Neural cell (in vitro differentiated cells): ENCODE results near the gene USP20. TPM values are rescaled to one million over a fixed set of nuclear protein-coding genes. Genes with fewer than 3 reads are reported as not detected.

Experiments used
- H2AFZ ChIP-seq: fragments of 200-600, 300-800 bp; sonication (generic), shearing (Covaris generic); 2 replicates; pipeline ENCODE4 v1.6.0; 2014; ENCODE audit warnings: low read depth, mild to moderate bottlenecking, antibody characterized with exemption, low read length, moderate library complexity
- H3F3A ChIP-seq: fragments of 200-600 bp; shearing (Covaris generic); 2 replicates; pipeline ENCODE4 v1.6.1; 2016; ENCODE audit warnings: mild to moderate bottlenecking, moderate library complexity, mixed read lengths, antibody characterized with exemption, low read length; ENCODE audit not compliant: insufficient read depth, poor library complexity, severe bottlenecking
- H3K27ac ChIP-seq: fragments of 200-600, 300-800 bp; sonication (generic), shearing (Covaris generic); 2 replicates; pipeline ENCODE4 v1.5.1; 2014; ENCODE audit warnings: mild to moderate bottlenecking, low read length, moderate library complexity
- H3K27me3 ChIP-seq: fragments of 300-800, 200-600 bp; sonication (generic), shearing (Covaris generic); 2 replicates; pipeline ENCODE4 v1.6.0; 2014; ENCODE audit warnings: mild to moderate bottlenecking, low read depth, low read length, moderate library complexity; ENCODE audit not compliant: insufficient read depth
- H3K36me3 ChIP-seq: fragments of 300-800, 200-600 bp; sonication (generic), shearing (Covaris generic); 2 replicates; pipeline ENCODE4 v1.5.1; 2014; ENCODE audit warnings: mild to moderate bottlenecking, antibody characterized with exemption, low read length, moderate library complexity; ENCODE audit not compliant: insufficient read depth
- H3K4me2 ChIP-seq: fragments of 300-800, 200-600 bp; sonication (generic), shearing (Covaris generic); 2 replicates; pipeline ENCODE4 v1.6.0; 2014; ENCODE audit warnings: mild to moderate bottlenecking, low read length
- H3K4me3 ChIP-seq: fragments of 300-800, 200-600 bp; sonication (generic), shearing (Covaris generic); 2 replicates; pipeline ENCODE4 v1.5.1; 2014; ENCODE audit warnings: mild to moderate bottlenecking, low read length, moderate library complexity
- H3K79me2 ChIP-seq: fragments of 200-600 bp; shearing (Covaris generic); replicated peaks from 2 replicates; pipeline ENCODE4 v1.6.0; 2014; ENCODE audit warnings: mild to moderate bottlenecking, low read length, moderate library complexity; ENCODE audit not compliant: insufficient read depth
- H3K9ac ChIP-seq: fragments of 300-800, 200-600 bp; sonication (generic), shearing (Covaris generic); 2 replicates; pipeline ENCODE4 v1.6.1; 2016; ENCODE audit warnings: mild to moderate bottlenecking, low read length, mixed read lengths
- H3K9me2 ChIP-seq: fragments of 200-600 bp; shearing (Covaris generic); 2 replicates; pipeline ENCODE4 v1.6.1; 2016; ENCODE audit warnings: mild to moderate bottlenecking, low read length, mixed read lengths; ENCODE audit not compliant: insufficient read depth
- H3K9me3 ChIP-seq: fragments of 200-600, 300-800 bp; sonication (generic), shearing (Covaris generic); 2 replicates; pipeline ENCODE4 v1.6.1; 2016; ENCODE audit warnings: mild to moderate bottlenecking, mixed run types, low read length, moderate library complexity, mixed read lengths
- H4K20me1 ChIP-seq: fragments of 200-600 bp; shearing (Covaris generic); 2 replicates; pipeline ENCODE4 v1.6.1; 2016; ENCODE audit warnings: mild to moderate bottlenecking, mixed run types; ENCODE audit not compliant: insufficient read depth
- CTCF ChIP-seq: fragments of 450-650 bp; IDR thresholded peaks from 2 replicates; pipeline ENCODE4 v1.5.1; 2014; ENCODE audit warnings: antibody characterized with exemption, mild to moderate bottlenecking, moderate library complexity; ENCODE audit not compliant: poor library complexity, severe bottlenecking
- EP300 ChIP-seq: fragments of 450-650 bp; conservative IDR thresholded peaks from 2 replicates; pipeline ENCODE4 v1.6.1; 2014; ENCODE audit warnings: antibody characterized with exemption, mild to moderate bottlenecking, moderate library complexity; ENCODE audit not compliant: poor library complexity, severe bottlenecking
- EZH2 ChIP-seq: fragments of 200-600, 300-800 bp; shearing (Covaris generic), sonication (generic); IDR thresholded peaks from 2 replicates; pipeline ENCODE4 v1.6.1; 2014; ENCODE audit warnings: antibody characterized with exemption, low read length, borderline replicate concordance, mild to moderate bottlenecking; ENCODE audit not compliant: insufficient read depth, poor library complexity, severe bottlenecking
- MXI1 ChIP-seq: fragments of 450-650 bp; conservative IDR thresholded peaks from 2 replicates; pipeline ENCODE4 v1.6.1; 2014; ENCODE audit warnings: antibody characterized with exemption, mild to moderate bottlenecking; ENCODE audit not compliant: poor library complexity, severe bottlenecking
- POLR2AphosphoS5 ChIP-seq: IDR thresholded peaks from 2 replicates; pipeline ENCODE4 v1.6.1; 2012
- RAD21 ChIP-seq: fragments of 450-650 bp; conservative IDR thresholded peaks from 2 replicates; pipeline ENCODE4 v1.6.1; 2014; ENCODE audit warnings: antibody characterized with exemption, mild to moderate bottlenecking, moderate library complexity
- REST ChIP-seq: IDR thresholded peaks from 2 replicates; pipeline ENCODE4 v1.6.1; 2012; ENCODE audit warnings: borderline replicate concordance
- SMC3 ChIP-seq: fragments of 450-650 bp; conservative IDR thresholded peaks from 2 replicates; pipeline ENCODE4 v1.6.1; 2014; ENCODE audit warnings: antibody characterized with exemption, mild to moderate bottlenecking, moderate library complexity; ENCODE audit not compliant: poor library complexity
- TAF1 ChIP-seq: IDR thresholded peaks from 2 replicates; pipeline ENCODE4 v1.6.1; 2012; ENCODE audit warnings: low read depth
- polyA plus RNA-seq: library from polyadenylated mRNA; depleted of rRNA; stranded (reverse); fragments of >200 nt; gene quantifications from 2 replicates; pipeline ENCODE4 v1.2.3, GENCODE V29; 2014

The USP20 gene
- polyA plus RNA-seq, 1 donor from 2014 or later, result 39.8 TPM

- Histone ChIP-seq H3F3A (no peaks in the 10 kb centered on the region), H3K27ac (no peak overlapping the region), H3K36me3 (no peaks in the 10 kb centered on the region), H2AFZ (no peak overlapping the region), H3K9ac (no peak overlapping the region), H3K4me2 (no peak overlapping the region), H4K20me1 (no peaks in the 10 kb centered on the region), H3K9me2 (no peaks in the 10 kb centered on the region), H3K27me3 (no peaks in the 10 kb centered on the region), H3K79me2 (no peaks in the 10 kb centered on the region), H3K9me3 (no peaks in the 10 kb centered on the region), H3K4me3 (no peak overlapping the region)
- no peak for TF ChIP-seq CTCF
Observed at GRCh38 chr9:129868872-129869486, 33.7 kb downstream of the USP20 start.

GRCh38 chr9:129869585-129870501 is 34.6 kb downstream of the USP20 start:
- Histone ChIP-seq H2AFZ (no peak overlapping the region), H3K9me3 (no peaks in the 10 kb centered on the region), H3F3A (no peaks in the 10 kb centered on the region), H3K27ac (no peak overlapping the region), H3K27me3 (no peaks in the 10 kb centered on the region), H4K20me1 (no peaks in the 10 kb centered on the region), H3K79me2 (no peaks in the 10 kb centered on the region), H3K4me3 (no peak overlapping the region), H3K4me2 (no peak overlapping the region), H3K9me2 (no peaks in the 10 kb centered on the region), H3K36me3 (no peaks in the 10 kb centered on the region), H3K9ac (no peak overlapping the region)
- TF ChIP-seq POLR2AphosphoS5, result no peak
- TF ChIP-seq TAF1, result no peak
- no peak for TF ChIP-seq SMC3
- no peak for TF ChIP-seq EZH2

- Histone ChIP-seq H3K36me3 (no peaks in the 10 kb centered on the region), H3K9me2 (no peaks in the 10 kb centered on the region)
Observed at GRCh38 chr9:129871046-129871445, 35.8 kb downstream of the USP20 start.

More at GRCh38 chr9:129871046-129871445, 35.8 kb downstream of the USP20 start:
- Histone ChIP-seq H3K79me2 (no peaks in the 10 kb centered on the region), H3K9me3 (no peaks in the 10 kb centered on the region), H3K27me3 (no peaks in the 10 kb centered on the region), H3K4me2 (no peak overlapping the region), H3F3A (no peaks in the 10 kb centered on the region), H3K4me3 (no peak overlapping the region), H4K20me1 (no peaks in the 10 kb centered on the region), H3K9ac (no peak overlapping the region), H2AFZ (no peak overlapping the region), H3K27ac (no peak overlapping the region)
- no peak for TF ChIP-seq EZH2
- no peak for TF ChIP-seq EP300
- no peak for TF ChIP-seq CTCF
- no peak for TF ChIP-seq TAF1
- no peak for TF ChIP-seq SMC3
- no peak for TF ChIP-seq MXI1
- TF ChIP-seq REST, result no peak
- TF ChIP-seq RAD21, result no peak
- TF ChIP-seq POLR2AphosphoS5, result no peak
